GM12878 (cell line): ENCODE data around the gene PCDHGA1.

Experiments
- CHD1 ChIP-seq: IDR thresholded peaks from 2 replicates; pipeline ENCODE4 v1.6.1; 2012; ENCODE audit warnings: low read depth, low read length, improper control_type of control experiment
- CREB1 ChIP-seq: IDR thresholded peaks from 2 replicates; pipeline ENCODE4 v1.6.1; 2012; ENCODE audit warnings: low read depth, mild to moderate bottlenecking, inconsistent platforms
- DPF2 ChIP-seq: fragments of 450-650 bp; IDR thresholded peaks from 2 replicates; pipeline ENCODE4 v1.6.1; 2017; ENCODE audit warnings: mild to moderate bottlenecking
- EP300 ChIP-seq, 2 experiments: fragments of 150-350 bp in 1 of 2; IDR thresholded peaks; 2 replicates each; pipeline ENCODE4 v1.6.1; 2011 to 2012; ENCODE audit warnings: low read depth in 2 of 2, low read length in 2 of 2, borderline replicate concordance in 1 of 2, improper control_type of control experiment in 1 of 2, inconsistent platforms in 1 of 2; ENCODE audit not compliant: control insufficient read depth in 1 of 2
- MEF2B ChIP-seq: fragments of 450-650 bp; IDR thresholded peaks from 2 replicates; pipeline ENCODE4 v1.6.1; 2018; ENCODE audit warnings: mild to moderate bottlenecking, moderate library complexity; ENCODE audit not compliant: partially characterized antibody, poor library complexity, severe bottlenecking
- POLR2A ChIP-seq: IDR thresholded peaks from 2 replicates; pipeline ENCODE4 v1.6.1; 2011; ENCODE audit warnings: low read depth, mild to moderate bottlenecking, low read length
- TF ChIP-seq, protein P1 (sequence below), 3 experiments: IDR thresholded peaks in 2 of 3; conservative IDR thresholded peaks in 1 of 3; 2 replicates each; pipeline ENCODE4 v1.5.1; 2011; ENCODE audit warnings: low read depth in 3 of 3, low read length in 3 of 3, mild to moderate bottlenecking in 3 of 3, control low read depth in 2 of 3, moderate library complexity in 2 of 3, inconsistent platforms in 1 of 3, mixed read lengths in 1 of 3; ENCODE audit not compliant: control insufficient read depth in 2 of 3, insufficient read depth in 1 of 3; ENCODE audit errors: extremely low read depth in 1 of 3
- TF ChIP-seq, protein P2 (sequence below): IDR thresholded peaks from 2 replicates; pipeline ENCODE4 v1.6.1; 2012; ENCODE audit warnings: low read depth, low read length, improper control_type of control experiment
- TF ChIP-seq, protein P3 (sequence below): IDR thresholded peaks from 2 replicates; pipeline ENCODE4 v1.6.1; 2011; ENCODE audit warnings: low read depth, low read length, improper control_type of control experiment, borderline replicate concordance

- TF ChIP-seq, protein P1, sequence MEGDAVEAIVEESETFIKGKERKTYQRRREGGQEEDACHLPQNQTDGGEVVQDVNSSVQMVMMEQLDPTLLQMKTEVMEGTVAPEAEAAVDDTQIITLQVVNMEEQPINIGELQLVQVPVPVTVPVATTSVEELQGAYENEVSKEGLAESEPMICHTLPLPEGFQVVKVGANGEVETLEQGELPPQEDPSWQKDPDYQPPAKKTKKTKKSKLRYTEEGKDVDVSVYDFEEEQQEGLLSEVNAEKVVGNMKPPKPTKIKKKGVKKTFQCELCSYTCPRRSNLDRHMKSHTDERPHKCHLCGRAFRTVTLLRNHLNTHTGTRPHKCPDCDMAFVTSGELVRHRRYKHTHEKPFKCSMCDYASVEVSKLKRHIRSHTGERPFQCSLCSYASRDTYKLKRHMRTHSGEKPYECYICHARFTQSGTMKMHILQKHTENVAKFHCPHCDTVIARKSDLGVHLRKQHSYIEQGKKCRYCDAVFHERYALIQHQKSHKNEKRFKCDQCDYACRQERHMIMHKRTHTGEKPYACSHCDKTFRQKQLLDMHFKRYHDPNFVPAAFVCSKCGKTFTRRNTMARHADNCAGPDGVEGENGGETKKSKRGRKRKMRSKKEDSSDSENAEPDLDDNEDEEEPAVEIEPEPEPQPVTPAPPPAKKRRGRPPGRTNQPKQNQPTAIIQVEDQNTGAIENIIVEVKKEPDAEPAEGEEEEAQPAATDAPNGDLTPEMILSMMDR (IDR thresholded peaks at IDR 0.05 in 2 of 3, conservative IDR thresholded peaks at IDR 0.05 in 1 of 3; ENCODE audit: control insufficient read depth in 2 of 3, extremely low read depth in 1 of 3, insufficient read depth in 1 of 3, low read depth in 3 of 3, low read length in 3 of 3), result peak; percentile 21 to 49 (median 30); a peak in 3 of 6 replicates
- TF ChIP-seq EP300 (IDR thresholded peaks at IDR 0.05; ENCODE audit: borderline replicate concordance in 1 of 2, control insufficient read depth in 1 of 2, low read depth in 2 of 2, low read length in 2 of 2), result no peak
- TF ChIP-seq POLR2A, result no peak
- TF ChIP-seq, protein P2, sequence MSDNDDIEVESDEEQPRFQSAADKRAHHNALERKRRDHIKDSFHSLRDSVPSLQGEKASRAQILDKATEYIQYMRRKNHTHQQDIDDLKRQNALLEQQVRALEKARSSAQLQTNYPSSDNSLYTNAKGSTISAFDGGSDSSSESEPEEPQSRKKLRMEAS, result no peak
- TF ChIP-seq, protein P3, sequence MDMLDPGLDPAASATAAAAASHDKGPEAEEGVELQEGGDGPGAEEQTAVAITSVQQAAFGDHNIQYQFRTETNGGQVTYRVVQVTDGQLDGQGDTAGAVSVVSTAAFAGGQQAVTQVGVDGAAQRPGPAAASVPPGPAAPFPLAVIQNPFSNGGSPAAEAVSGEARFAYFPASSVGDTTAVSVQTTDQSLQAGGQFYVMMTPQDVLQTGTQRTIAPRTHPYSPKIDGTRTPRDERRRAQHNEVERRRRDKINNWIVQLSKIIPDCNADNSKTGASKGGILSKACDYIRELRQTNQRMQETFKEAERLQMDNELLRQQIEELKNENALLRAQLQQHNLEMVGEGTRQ, result no peak
- TF ChIP-seq MEF2B, result no peak
- TF ChIP-seq CREB1, result no peak
- no peak for TF ChIP-seq CHD1
- no peak for TF ChIP-seq DPF2
Measured at GRCh38 chr5:141349917-141350619, 19.8 kb downstream of the PCDHGA1 start, which contains the start of gene PCDHGB1.
